GM12892 (cell line): ENCODE results near the gene STK32B.

ENCODE experiments used
- POLR2A ChIP-seq: IDR thresholded peaks from 2 replicates; pipeline ENCODE4 v1.6.1; 2011; ENCODE audit warnings: low read depth, low read length, control low read depth
- POLR2AphosphoS5 ChIP-seq: IDR thresholded peaks from 2 replicates; pipeline ENCODE4 v1.6.1; 2011; ENCODE audit warnings: low read depth, low read length, control low read depth

DNA sequence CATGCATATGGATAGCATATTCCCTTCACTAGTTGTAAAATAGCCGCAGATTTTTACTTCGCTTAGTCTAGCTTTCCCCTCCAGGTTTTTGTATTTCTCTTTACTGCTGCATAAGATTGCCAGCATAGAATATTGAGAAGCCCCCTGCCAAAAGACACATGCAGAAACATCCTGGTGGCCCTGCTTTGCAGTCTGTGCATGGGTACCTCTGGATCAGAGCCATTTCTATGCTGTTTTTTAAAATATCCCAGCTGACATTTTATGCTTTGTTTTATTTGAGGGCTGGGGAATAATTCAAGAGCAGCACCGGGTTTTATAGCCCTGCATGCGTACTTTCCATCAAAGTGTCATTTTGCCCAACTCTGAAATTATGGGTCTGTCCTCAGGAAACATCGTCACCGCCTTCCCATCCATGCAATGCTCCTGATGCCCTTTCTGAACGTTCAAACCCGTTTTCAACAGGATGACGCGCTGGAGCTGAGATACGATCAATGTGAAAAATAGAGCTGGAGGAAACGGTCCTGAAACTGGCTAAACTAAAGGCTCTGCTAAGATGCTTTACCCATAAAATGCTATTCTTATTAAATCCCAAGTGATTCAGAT lies 342.7 kb downstream of the STK32B start:
- TF ChIP-seq POLR2A (no peak), POLR2AphosphoS5 (no peak)
